Smooth muscle cell of the brain vasculature (primary cell): Measurements from ENCODE around the gene NPRL2.
A peak's percentile ranks its signal among the peaks of the same experiment; 100 is the strongest.

Experiments
- DNase-seq: peaks from one replicate; pipeline ENCODE4 v3.0.0-alpha.2; 2012; ENCODE audit warnings: low read depth, low spot score

The NPRL2 gene

DNA sequence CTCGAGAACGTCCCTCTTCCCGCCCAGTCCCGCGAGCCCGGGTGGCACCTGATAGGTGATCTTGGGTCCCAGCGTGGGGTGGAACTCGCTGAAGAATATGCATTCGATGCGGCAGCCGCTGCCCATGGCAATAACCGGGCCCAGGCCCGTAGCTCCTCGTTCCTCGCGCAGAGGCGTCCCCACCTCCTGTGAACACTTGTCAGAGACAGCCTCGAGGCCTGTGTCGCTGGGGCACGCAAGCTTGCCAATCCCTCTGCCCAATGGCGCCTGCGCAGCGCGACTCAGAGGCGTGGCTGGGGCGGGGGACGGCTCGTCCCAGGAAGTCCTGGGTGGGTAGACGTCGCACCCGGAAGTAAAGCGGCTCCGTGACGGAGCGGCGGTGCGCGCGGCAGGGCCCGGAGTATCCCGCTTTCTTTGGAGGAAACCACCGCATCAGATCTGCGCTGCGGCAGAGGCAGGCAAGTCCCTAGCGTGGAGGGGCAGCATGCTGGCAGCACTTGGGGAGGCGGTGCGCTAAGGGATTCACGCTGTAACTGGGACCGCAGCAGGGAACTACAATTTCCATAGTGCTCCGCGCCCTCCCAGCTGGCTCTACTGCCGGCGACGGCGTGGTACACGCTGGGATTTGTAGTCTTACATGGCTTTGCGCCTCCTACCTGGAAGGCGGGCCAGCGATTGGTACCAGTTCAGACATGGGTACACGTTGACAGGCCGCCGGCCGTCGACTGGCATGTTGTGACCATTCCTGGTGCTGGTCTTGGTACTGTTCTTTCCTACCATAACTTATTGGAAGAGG lies at the start of gene NPRL2, which contains the start of gene CYB561D2:
Gene NPRL2, minus strand, starts transcription at position 249 of the 796 bp plus-strand sequence. Its CDS starts 123 bp downstream, at position 126.
Gene CYB561D2, plus strand, starts transcription at position 336 of the 796 bp plus-strand sequence. CDS start 572 bp downstream, outside the sequence.
- peak; percentile 82 for DNase-seq

DNA sequence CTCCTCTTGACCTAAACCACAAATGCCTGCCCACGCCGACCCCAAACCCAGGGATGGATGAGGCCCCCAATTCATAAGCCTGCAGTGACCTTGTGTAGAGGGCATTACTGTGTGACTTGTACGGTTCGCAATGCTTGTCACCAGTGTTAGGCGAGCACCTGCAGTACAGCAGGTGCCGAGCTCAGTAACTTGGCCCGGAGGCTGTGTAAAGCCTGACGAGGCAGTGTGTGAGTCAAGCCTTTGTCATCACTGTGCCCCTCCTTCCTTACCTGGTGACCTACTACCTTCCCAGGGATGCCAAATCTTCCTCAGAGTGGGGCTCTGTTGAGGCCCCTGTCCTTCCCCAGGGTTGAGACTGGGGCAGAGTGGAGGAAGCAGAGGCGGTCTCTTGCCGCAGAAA lies 45.9 kb upstream of the NPRL2 start:
- DNase-seq = no peak

DNA sequence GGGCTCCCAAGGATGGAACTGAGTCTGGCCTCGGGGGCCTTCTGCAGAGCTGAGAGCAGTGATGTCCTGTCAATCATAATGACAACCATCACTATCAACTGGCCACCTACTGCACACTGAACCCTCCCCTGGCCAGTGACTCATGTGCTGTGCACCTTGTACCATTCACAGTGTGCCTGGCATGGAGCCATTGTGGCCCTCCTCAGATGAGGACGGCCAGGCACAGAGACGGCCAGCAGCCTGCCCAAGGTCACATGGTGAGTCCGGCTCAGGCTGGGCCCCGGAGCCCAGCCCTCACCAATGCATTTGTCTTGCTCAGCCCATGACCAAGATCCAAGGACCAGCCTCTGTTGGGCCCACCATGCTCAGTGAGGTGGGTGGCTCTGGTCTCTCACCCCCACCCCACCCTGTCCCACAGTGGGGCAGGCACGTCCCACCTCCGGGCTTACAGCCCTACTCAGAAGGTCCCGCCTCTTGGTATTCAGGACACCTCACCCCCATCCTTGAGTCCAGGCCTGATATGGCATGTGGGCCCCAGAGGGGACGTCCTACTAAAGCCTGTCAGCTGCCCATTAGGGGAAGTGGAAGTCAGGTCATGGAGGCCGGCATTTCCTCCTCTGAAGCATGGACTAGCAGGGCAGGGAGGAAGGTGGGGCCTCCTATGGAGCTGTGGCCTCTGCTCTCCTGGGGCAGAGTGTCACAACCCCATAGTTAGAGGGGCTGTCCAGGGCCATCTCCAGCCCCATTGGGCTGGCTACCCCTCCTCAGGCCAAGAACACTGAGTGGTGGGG lies 44.7 kb upstream of the NPRL2 start:
- no peak for DNase-seq

DNA sequence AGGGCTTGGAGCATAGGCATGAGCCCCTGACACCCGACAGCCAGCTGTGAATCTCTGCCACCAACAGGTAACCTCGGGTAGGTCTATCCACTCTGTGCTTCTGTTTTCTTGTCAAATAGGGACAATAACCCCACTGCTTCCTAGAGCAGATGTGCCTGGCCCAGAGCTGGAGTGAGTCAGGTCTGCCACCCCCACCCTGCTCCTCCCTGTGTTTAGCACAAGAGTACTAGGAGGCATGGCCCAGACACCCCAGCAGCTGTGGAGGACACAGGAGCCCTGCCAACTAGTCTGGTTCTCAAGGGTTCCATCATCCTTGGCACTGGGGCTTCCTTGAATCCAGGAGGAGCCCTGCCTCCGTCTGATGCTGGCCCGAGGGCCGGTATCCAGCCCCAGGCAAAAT lies 42.5 kb upstream of the NPRL2 start:
- DNase-seq = no peak

DNA sequence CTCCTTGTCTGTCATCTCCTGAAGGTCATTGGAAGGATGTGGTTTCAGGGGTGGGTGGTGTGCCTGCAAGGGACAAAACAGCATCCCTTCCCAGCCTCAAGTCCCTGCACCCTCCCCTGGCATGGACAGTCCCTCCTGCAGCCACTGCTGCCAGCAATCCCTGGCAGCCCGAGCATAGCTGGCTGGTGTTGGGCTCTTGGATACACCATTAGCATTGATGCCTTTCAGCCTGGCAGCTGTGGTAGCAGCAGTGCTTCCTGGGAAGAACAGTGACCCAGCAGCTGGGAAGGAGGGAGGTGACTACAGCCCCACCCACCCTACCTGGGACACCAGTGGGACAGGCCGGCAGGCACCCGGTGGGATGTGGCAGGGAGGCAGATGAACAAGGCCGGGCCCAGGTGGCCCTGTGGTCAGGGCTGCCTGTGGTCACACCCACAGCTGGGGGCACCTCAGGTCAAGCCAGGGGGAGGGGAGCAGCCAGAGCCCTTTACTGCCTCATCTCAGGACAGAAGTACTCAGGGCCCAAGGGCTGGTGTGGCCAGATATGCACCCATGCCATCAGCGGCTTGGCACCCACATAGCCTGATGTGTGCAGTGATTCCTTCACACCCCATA lies 41.6 kb upstream of the NPRL2 start:
- no peak for DNase-seq

DNA sequence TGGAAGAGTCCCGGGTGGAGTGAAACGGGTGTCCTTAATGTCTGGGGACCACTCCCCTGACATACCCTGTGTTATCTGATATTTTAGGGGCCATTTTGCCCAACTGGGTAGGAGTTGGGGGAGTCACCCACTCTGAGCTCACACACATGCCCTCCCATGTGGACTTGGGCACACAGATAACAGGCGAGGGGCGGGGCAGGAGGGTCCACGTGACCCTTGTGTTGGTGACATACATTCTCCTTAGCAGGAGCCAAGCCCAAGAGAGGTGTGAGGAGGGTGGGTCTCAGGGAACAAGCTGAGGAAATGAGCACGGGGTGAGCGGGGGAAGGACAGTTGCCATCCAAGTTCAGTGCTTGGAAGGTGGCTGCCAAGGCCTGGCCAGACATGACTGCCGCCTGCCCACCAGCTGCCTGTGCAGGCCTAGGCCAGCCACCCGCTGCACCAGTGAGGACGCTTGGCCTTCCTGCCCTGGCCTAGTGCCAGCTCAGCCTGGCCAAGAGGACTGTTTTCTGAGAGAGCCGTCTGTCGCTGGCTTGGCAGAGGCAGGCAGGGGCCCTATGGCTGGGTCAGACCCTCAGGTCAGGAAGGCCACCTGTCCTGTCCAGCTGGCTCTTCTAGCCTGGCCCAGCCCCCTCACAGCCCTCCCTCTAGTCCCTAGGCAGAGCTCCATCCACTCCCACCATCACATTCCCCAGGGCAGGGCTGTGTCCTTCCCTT lies 40.1 kb upstream of the NPRL2 start:
- no peak for DNase-seq

DNA sequence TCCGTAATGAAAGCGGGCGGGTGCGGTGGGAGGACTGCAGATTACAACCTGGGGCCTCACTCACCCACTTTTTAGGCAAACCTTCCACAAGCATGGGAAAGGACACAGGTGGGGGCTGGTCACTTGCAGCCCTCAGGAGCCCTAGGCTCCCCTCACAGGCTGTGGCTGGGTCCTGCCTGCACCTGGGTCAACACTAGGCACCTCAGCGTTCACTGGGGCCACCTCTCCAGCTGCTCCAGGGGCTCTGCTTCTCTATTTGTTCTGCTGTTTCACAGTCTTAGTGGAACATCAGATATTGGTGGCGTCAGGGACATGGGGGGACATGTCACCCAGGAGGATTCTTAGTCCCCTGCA lies 38.8 kb upstream of the NPRL2 start:
- DNase-seq = no peak

DNA sequence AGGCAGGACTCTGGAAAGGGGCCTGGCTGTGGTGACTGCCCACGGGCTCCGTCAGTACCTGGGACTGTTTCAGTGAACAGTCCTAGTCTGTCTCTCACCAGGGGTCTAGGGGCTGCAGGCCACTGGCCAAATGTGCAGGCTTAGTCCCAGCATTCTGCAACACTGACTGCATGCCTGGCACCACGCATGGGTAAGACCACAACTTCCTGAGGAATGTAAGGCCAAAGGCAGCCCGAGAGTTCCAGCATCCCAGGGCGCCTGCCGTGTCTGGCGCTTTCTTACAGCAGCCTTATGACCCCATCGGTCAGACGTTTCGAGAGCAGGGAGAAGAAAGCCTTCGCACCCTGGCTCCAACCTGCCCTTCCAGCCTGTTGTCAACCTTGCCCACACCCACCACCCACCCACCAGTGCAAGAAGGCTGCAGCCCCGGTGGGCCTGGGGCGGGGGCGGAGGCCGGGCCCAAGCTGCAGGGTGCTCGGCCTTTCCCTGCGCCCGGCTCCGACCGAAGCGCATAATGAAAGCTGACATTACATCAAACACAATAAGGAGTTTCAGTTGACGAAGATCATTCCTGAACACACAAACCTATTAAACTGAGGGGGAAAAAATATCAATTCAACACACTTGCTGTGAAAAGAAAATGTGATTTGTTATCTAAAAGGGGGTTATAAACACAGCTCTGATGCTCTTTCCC lies 38.3 kb upstream of the NPRL2 start:
- DNase-seq = peak; percentile 37

DNA sequence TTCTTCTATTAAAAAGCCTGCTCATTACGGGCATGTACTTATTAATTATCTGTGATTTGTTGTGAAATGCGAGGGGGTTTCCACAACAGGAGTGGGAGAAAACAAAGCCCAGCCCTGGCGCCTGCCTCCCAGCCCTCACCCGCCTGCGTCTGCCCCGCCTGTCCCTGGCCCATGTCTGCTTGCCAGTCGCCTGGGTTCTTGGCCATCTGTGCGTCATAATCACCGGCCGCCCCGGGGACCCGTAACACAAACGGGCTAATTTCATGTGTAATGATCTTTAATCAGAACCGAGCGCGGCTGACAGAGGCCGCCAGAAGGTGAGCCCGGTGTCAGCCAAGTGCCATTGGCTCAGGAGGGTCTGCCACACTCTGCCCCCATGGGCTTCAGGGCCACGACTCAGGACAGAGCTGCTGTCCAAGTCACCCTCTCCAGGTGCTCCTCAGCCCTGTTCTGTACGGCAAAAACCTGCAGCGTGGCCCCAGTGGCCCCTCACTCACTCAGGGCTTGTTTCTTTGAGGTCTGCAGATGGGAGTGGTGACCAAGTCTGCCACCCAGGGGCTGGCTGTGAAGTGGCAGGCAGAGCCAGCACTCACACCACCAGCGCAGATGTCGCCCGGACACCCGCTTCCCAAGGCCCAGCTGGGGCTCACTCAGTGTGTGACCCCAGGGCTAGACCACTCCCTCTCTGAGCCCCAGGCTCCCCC lies 37.6 kb upstream of the NPRL2 start:
- no peak for DNase-seq

DNA sequence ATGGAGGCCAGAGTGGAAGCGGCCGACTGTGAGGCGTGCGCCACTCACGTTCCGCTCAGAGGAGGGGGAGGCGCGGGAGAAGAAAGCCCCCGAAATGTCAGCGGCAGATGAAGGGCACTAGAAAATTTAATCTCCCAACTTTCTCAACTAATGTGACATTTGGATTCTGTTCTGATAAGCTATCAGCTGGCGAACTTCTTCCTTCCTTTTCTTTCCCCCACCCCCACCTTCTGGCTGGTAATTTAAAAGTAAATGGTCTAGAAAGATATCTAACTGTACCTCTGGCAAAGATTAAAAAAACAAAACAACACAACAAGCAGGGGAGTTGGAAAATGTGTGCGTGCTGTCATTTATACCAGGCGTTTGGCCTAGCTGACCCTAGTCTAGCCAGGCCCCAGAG lies 35.2 kb upstream of the NPRL2 start:
- DNase-seq = no peak

DNA sequence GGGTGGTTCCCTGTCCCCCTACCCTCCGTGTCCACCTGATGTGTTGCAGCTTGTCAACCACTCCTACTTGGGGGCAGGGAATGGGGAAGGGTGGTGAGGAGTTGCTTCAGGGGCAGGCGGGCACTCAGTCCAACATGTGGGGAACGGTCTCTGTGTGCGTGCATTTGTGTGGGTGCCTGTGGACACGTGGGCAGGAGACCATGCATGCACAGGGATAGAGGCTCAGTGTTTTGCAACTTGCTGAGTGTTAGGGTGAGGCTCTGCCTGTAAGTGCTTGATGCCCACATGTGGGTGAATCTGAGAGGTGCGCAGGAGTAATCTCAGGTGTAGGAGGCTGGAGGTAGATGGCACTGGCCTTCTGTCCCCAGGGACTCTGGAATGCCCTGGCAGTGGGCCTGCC lies 33.2 kb upstream of the NPRL2 start:
- DNase-seq = no peak

DNA sequence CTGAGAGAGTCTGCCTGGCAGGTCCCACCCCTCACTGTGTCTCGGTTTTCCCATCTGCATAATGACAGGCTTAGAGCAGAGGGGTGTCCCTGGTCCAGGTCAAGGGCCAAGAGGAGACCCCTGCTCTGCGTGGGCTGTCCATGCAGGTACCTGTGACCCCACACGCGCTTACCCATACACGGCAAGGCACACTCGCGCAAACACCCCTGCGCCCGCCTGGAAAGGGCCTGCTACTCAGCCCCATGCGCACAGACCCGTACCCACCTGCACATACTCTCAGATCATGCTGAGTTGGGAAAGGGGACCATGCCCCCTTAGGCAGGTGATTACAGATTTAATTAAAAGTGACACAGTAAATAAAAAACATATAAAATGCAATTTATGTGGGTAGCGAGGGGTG lies 32.1 kb upstream of the NPRL2 start:
- DNase-seq = no peak

DNA sequence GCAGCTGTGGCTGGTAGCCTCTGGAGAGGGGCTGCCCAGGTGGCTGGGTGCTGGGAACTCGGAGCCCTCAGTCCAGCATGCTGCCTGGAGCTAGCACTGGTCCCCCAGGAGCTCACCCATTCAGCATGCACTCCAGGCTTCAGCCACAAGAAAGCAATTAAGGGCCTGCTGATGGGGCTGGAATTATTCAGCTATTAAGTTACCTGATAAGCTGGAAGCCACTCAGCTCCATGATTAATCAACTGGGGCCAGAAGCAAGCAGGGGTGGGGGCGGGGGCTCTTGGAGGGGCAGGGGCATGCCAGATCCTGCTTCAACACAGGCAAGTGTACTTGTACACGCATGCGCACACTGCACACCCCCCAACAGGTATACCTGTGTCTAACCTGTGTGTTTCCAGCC lies 30.8 kb upstream of the NPRL2 start:
- no peak for DNase-seq

DNA sequence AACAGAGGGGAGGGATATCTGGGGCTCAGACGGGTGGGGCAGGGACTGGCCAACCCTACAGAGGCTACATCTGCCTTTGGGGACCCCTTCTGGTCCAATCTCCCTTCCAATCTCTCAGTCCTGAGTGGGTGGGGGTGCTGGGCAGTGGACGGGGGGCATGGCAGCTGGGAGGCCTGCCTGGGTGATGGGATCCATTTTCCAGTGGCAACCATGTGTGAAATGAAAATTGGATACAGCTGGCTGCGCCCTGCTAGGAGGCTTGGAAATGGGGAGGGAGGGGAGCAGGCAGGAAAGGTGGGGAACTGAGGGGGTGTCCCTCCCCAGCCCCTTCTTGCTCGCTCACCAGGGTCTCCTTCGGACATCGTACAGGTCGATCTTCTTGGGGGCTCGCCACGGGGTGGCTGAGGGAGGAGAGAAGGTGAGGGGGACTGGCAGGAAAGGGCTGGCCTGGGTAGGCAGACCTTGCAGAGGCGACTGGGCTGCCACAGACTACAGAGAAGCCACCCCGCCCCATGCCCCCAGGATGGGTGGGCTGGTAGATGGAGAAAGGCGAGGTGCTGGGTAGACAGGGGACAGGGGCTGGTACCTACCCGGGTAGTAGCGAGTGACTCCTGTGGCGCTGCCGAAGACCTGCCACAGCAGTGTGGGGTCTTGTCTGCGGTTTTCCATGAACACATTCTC lies 30.0 kb upstream of the NPRL2 start:
- no peak for DNase-seq

DNA sequence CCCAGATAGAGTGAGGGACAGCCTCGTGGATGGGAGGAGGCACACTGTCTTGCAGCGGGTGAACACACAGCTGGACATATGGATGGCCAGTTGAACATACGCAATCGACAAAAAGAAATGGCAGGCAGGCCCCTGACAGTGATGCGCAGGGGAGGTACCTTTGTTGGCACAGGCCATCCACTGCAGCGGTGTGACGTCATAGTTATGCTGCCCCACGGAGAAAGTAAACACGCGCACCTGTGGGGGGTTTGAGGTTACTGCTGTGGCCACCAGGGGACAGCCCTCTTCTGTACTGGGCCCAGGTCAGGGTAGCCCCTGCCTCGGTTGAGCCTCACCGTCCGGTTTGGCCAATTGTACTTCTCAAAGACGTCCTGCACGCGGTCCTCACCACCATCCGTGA lies 28.2 kb upstream of the NPRL2 start:
- no peak for DNase-seq

DNA sequence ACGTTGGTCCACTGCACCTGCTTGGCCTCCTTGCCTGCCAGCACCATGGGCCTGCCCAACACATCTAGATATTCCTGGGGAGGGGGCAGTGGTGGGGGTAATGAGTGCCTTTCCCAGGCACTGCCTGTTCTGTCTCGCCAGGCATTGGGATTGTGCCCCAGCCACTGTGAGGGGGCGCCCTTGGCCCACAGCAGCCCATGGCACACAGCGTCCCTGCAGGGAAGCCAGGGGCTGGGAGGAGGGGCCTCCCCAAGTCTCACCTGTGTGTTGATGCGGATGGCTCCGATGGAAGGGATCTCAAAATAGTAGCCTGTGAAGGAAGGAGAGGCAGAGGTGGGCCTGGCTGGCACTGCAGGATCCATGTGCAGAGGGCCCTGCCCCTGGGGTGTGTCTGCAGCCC lies 27.4 kb upstream of the NPRL2 start:
- DNase-seq = no peak

DNA sequence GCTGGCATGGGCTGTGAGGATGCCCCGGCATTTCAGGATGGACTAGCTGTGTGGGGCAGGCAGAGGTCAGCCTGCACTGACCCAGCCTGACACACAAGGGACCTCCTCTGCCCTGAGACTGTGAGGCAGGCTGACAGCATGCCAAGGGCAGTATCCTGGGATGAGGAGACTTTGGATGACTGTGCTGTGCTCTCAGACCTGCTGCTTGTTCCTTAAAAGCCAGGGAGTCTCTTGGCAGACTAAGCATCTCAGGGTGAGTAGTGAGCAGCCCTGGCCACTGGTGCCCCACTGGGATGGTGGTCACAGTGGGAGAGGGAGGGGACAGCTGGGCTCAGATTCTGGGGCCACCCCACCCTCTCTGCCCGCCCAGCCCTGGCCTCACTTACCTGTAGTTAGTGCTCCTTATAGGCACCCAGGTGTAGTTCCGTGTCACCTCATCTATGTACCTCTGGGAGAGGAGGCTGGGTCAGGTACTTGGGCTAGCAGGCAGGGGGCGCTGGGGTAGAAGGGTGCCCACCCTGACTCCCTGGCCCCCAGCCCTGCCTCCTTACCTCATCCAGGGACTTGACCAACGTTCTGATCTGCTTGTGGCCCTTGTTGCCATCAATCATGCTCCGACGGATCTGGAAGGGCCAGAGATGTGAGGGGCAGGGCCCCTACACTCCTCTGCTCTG lies 24.8 kb upstream of the NPRL2 start:
- no peak for DNase-seq

DNA sequence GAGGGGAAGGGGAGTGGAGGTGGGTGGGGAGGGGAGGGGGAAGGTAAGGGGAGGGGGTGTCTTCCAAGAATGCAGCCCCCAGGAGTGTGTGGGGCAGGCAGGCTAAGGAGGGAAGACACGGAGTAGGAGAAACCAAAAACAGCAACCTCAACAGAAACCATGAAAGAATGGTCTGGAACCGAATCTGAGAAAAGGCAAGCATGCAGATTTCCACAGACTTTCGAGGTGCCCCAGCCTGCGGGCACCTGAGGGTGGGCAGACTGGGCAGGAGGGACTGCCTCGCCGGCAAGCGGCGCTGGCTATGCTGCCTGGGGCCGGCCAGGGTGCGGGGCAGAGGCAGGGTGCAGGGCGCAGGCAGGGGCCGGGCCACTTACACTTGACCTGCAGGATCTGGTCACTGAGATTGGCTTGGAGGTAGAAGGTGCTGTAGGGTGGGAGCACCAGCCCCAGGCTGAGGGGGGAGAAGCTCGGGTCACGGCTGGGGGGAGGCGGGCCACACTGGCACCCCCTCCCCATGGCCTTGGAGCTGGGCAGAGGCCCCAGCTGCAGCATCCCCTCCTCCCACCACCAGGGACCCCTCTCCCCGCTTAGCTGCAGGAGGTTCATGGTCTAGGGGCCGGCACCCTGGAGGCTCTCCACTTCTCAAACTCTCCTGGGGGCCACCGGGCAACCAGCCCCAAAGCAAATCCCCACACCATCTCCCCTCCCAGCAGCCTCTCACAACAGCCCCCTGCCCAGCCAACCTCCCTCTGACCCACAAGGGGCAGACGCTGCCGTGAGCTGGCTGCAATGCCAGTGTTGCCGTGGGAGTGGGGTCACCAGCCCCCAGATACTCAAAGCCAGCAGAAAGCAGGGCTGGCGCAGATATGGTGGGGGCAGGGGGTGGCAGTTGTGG lies 24.0 kb upstream of the NPRL2 start:
- DNase-seq = no peak
